ENCODE measurements around the gene ARFRP1. TPM values are rescaled to one million over a fixed set of nuclear protein-coding genes. Genes with fewer than 3 reads are reported as not detected.
"Not testable (repeated sequence)": the region's sequence is repeated elsewhere in the genome, so short reads cannot be mapped to it uniquely, and the experiment has no call there.

ARFRP1 gene
- total RNA-seq, 1 experiment from 2014 or later, result 36.7 TPM

DNA sequence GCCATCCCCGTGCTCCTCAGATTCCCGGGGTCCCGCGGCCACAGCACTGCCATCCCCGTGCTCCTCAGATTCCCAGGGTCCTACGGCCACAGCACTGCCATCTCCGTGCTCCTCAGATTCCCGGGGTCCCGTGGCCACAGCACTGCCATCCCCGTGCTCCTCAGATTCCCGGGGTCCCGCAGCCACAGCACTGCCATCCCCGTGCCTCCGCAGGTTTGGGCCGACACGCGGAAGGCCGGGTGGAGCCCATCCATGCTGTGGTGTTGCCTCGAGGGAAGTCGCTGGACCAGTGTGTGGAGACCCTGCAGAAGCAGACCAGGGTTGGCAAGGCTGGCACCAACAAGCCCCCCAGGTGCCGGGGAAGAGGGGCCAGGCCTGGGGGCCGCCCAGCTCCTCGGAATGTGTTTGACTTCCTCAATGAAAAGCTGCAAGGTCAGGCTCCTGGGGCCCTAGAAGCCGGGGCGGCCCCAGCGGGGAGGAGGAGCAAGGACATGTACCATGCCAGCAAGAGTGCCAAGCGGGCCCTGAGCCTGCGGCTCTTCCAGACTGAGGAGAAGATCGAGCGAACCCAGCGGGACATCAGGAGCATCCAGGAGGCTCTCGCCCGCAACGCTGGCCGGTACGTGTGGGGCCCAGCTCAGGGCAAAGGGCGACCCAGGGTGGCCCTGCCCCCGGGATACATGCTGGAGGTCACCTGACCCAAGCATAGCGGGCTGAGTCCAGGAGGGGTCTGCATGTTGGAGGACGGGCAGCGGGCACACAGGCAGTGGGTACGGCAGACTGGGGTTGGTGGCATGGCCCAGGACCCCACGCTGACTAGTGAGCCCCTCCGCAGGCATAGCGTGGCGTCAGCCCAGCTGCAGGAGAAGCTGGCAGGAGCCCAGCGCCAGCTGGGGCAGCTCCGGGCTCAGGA lies 27.4 kb upstream of the ARFRP1 start:
- in situ Hi-C loops (cut with HindIII; ENCODE audit: low sequenced_read_pairs), result no loop called here
- no peak for DNase-seq (ENCODE audit: low spot score)

DNA sequence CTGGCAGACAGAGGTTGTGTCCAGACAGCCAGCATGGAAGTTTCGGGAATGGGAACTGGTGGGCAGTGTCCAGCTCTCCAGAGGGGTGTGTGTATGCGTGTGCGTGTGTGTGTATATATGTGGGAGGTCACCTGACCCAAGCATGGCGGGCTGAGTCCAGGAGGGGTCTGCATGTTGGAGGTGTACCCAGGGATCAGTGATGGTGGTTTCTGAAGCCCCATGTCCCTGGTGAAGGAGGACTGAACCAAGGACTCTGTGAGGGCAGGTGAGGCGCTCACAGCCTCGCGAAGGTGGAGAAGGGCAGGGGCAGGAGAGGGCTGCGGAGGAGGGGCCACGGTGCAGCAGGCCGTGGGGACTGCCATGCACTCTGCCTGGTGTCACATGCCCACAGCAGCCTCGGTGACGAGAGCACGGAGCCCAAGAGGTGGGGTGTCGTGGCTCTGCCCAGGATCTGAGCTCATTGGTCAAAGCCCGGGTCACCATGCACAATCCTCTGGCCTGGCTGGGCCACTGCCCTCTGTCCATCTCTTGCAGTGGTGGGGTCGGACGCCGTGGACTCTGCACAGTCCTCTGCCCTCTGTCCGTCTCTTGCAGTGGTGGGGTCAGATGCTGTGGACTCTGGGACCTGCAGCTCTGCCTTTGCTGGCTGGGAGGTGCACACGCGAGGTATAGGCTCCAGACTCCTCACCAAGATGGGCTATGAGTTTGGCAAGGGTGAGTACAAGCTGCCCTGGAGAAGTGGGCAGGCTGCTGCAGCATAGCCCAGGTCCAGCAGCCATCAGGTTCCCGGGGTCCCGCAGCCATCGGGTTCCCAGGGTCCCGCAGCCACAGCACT lies 26.6 kb upstream of the ARFRP1 start:
- no peak for DNase-seq (ENCODE audit: low spot score)
- in situ Hi-C loops (cut with HindIII; ENCODE audit: low sequenced_read_pairs), result no loop called here

DNA sequence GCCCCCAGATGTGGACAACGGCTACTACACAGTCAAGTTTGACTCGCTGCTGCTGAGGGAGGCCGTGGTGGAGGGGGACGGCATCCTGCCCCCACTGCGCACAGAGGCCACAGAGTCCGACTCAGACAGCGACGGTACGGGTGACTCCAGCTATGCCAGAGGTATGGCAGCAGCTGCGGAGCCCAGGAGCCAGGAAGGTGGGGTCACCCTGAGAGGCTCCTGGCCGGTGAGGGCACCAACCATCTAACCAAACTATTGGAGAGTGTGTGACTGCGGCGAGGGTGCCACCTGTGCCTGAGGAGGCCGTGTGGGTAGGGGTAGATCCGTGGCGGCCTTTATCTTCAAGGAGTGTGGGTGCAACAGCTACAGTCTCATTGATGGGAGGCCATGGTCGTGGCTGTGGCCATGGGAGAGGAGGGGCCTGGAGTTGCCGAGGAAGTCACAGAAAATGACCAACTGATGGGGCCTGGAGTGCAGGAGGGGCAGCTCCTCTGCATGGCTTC lies 25.9 kb upstream of the ARFRP1 start:
- in situ Hi-C loops (cut with HindIII; ENCODE audit: low sequenced_read_pairs), result no loop called here
- DNase-seq (ENCODE audit: low spot score), result no peak

DNA sequence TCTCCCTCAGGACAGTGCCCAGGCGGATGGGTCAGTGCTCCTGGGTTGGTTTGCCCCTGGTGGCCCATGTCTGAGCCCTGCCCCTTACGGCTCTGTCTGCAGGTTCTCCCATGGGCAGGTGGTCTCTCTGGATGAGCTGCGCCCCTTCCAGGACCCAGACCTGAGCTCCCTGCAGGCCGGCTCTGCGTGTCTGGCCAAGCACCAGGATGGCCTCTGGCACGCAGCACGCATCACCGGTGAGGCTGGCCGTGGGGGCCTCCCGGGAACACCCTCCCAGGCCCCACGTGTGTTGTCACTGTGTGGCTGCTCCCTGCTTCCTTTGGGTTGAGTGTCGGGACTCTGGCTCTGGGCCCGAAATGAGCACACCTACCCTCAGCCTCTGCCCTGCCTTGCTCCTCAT lies 25.3 kb upstream of the ARFRP1 start:
- in situ Hi-C loops (cut with HindIII; ENCODE audit: low sequenced_read_pairs), result no loop called here
- DNase-seq (ENCODE audit: low spot score), result no peak

DNA sequence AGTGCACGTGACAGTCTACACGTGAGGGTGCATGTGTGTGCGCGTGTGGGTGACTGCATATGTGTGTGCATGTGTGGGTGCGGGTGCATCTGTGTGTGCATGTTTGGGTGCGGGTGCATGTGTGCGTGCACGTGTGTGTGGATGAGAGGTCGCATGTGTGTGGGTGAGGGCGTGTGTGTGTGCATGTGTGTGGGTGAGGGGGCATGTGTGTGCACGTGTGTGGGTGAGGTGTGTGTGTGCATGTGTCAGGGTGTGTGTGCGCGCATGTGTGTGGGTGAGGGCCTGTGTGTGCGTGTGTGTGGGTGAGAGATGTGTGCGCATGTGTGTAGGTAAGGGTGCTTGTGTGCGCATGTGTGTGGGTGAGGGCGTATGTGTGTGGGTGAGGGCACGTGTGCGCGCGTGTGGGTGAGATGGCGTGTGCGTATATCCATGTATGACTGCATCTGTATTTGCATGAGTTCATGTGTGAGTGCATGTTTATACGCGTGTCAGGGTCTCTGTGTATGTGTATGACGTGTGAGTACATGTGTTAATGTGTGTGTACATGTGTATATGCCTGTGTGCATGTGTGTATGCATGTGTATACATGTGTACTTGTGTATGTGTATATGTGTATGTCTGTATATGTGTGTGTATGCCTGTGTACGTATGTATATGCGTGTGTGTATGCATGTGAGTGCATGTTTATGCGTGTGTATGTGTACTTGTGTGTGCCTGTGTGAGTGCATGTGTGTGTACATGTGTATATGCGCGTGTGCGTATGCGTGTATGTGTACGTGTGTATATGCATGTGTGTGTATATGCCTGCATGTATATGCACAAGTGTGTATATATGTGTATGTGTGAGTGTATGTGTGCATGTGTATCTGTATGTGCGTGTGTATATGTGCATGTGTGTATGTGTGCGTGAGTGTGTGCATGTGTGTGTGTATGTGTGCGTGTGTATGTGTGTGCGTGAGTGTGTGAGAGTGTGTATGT lies 24.6 kb upstream of the ARFRP1 start:
- in situ Hi-C loops (cut with HindIII; ENCODE audit: low sequenced_read_pairs), result no loop called here

DNA sequence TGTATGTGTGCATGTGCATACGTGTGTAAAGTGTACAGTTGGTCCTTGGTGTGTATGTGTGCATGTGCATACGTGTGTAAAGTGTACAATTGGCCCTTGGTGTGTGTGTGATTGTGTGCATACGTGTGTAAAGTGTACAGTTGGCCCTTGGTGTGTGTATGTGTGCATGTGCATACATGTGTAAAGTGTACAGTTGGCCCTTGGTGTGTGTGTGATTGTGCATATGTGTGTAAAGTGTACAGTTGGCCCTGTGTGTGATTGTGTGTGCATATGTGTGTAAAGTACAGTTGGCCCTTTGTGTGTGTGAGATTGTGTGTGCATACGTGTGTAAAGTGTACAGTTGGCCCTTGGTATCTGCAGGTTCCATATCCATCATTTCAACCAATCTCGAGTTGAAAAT lies 23.6 kb upstream of the ARFRP1 start:
- in situ Hi-C loops (cut with HindIII; ENCODE audit: low sequenced_read_pairs), result no loop called here
- DNase-seq (ENCODE audit: low spot score), result no peak

More for the DNA sequence above, 24.6 kb upstream of the ARFRP1 start:
- no peak for DNase-seq (ENCODE audit: low spot score)

DNA sequence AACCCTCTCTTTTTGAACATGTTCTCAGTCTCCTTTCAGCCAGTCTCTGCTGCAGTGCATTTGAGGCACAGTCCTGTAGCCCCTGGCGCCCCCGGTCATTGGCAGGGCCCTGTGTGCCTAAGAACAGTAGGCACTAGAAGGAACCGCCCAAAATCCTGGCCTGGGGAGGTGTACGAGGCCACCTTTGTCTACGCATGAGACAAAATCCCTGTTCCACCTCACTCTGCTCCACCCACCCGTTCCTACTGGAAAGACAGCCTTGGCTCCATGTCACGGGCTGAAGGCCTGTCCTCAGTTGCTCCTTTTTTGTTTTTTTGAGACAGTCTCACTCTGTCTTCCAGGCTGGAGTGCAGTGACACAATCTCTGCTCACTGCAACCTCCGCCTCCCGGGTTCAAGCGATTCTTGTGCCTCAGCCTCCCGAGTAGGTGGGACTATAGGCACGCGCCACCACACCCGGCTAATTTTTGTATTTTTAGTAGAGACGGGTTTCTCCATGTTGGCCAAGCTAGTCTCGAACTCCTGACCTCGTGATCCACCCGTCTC lies 22.5 kb upstream of the ARFRP1 start:
- in situ Hi-C loops (cut with HindIII; ENCODE audit: low sequenced_read_pairs); DNase-seq (ENCODE audit: low spot score): not testable (repeated sequence)

DNA sequence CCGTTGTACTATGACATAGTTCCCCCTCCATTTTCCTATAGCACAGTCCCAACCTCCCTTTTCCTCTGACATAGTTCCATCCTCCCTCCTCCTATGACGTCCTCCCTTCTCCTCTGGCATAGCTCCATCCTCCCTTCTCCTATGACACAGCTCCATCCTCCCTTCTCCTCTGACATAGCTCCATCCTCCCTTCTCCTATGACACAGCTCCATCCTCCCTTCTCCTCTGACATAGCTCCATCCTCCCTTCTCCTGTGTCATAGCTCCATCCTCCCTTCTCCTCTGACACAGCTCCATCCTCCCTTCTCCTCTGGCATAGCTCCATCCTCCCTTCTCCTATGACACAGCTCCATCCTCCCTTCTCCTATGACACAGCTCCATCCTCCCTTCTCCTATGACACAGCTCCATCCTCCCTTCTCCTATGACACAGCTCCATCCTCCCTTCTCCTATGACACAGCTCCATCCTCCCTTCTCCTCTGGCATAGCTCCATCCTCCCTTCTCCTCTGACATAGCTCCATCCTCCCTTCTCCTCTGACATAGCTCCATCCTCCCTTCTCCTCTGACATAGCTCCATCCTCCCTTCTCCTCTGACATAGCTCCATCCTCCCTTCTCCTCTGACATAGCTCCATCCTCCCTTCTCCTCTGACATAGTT lies 15.3 kb upstream of the ARFRP1 start:
- in situ Hi-C loops (cut with HindIII; ENCODE audit: low sequenced_read_pairs), result loop anchor here (10.0 kb wide), 1 partner anchor 62 kb away; no protein-coding TSS in a partner anchor
- DNase-seq (ENCODE audit: low spot score), result not testable (repeated sequence)

DNA sequence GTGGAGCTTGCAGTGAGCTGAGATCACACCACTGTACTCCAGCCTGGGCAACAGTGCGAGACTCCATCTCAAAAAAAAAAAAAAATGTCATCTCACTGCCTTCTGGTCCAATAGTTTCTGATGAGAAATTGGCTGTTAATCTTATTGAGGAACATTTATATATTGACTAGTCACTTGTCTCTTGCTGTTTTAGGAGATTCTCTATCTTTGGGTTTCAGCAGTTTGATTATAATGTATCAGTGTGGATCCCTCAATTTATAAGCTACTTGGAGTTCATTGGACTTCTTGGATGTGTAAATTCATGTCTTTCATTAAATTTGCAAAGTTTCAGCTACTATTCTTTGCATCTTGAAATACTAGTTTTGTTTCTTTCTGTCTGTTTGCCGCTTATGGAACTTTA lies 11.2 kb upstream of the ARFRP1 start:
- in situ Hi-C loops (cut with HindIII; ENCODE audit: low sequenced_read_pairs), result no loop called here
- DNase-seq (ENCODE audit: low spot score), result no peak

DNA sequence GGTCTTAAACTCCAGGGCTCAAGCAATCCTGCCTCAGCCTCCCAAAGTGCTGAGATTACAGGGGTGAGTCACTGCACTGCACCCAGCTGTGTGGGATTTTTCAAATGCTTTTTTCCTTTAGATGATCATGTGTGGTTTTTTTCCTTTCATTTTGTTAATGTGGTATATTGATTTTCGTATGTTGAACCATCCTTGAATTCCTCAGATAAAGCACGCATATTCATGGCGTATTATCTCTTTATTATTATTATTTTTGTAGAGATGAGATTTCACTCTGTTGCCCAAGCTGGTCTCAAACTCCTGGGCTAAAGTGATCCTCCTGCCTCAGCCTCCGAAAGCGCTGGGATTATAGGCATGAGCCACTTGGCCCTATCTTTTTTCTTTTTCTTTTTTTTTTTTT lies 7.1 kb upstream of the ARFRP1 start:
- in situ Hi-C loops (cut with HindIII; ENCODE audit: low sequenced_read_pairs), result no loop called here
- DNase-seq (ENCODE audit: low spot score), result no peak

DNA sequence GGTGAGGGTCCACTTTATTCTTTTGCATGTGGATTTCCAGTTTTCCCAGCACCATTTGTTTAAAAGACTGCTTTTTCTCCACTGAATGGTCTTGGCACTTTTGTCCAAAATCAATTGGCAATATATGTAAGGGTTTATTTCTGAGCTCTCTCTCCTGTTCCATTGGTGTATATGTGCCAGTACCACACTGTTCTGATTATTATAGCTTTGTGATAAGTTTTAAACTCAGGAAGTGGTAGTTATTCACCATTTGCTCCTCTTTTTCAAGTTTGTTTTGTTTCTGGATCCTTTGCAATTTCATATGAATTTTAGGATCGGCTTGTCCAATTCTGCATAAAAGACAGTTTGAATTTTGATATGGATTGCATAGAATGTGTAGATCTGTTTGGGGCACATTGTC lies 4.4 kb upstream of the ARFRP1 start:
- DNase-seq (ENCODE audit: low spot score), result no peak
- in situ Hi-C loops (cut with HindIII; ENCODE audit: low sequenced_read_pairs), result no loop called here

DNA sequence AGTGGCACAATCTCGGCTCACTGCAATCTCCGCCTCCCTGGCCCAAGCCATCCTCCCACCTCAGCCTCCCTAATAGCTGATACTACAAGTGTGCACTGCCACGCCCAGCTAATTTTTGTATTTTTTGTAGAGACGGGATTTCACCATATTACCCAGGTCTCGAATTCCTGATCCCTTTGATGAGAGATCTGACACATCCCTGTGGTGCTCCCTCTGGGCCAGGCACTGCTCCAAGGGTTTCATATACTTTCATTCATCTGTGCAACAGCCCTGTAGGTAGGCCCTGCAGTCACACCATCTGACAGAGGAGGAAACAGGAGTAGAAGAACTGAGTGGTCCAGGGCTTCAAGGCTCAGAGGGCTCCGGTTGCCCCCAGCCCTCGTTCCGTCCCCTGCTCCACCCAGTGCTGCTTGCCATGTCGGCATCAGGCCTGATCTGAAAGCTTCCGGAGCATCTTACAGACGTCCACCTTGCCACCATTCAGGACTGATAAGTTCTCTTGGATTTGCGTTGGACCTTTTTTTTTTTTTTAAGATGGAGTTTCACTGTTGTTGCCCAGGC lies 3.4 kb upstream of the ARFRP1 start:
- in situ Hi-C loops (cut with HindIII; ENCODE audit: low sequenced_read_pairs), result no loop called here
- DNase-seq (ENCODE audit: low spot score), result no peak

DNA sequence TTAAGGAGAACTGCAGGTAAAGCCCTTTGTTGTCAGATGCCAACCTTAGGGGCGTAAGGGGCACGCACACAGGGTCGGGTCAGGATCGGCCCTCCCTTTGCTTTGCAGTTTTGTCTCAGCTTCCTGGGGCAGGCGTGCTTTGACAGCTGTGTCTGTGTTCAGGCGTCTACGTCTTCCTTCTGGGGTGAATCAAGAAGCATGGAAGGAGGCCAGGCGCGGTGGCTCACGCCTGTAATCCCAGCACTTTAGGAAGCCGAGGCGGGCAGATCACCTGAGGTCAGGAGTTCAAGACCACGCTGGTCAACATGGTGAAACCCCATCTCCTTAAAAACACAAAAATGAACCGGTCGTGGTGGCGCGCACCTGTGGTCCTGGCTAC lies 1.4 kb upstream of the ARFRP1 start:
- in situ Hi-C loops (cut with HindIII; ENCODE audit: low sequenced_read_pairs), result no loop called here
- DNase-seq (ENCODE audit: low spot score), result no peak

DNA sequence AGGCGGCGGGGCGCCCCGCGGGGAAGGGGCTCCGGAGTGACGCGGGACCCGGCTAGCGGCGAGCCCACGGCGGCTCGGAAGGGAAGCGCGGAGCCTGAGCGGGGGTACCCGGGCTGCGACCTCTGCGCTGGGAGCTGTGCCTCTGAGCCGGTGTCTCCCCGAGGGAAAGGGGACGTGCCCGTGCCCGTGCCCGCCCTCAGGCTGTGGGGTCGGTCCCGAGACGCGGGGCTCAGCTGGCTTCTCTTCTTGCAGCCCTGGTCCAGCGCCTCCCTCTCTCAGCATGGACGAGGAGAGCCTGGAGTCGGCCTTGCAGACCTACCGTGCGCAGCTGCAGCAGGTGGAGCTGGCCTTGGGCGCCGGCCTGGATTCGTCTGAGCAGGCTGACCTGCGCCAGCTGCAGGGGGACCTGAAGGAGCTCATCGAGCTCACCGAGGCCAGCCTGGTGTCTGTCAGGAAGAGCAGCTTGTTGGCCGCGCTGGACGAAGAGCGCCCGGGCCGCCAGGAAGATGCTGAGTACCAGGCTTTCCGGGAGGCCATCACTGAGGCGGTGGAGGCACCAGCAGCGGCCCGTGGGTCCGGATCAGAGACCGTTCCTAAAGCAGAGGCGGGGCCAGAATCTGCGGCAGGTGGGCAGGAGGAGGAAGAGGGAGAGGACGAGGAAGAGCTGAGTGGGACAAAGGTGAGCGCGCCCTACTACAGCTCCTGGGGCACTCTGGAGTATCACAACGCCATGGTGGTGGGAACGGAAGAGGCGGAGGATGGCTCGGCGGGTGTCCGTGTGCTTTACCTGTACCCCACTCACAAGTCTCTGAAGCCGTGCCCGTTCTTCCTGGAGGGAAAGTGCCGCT lies 749 bp upstream of the ARFRP1 start:
- in situ Hi-C loops (cut with HindIII; ENCODE audit: low sequenced_read_pairs), result no loop called here
- DNase-seq (ENCODE audit: low spot score), result peak; percentile 30

DNA sequence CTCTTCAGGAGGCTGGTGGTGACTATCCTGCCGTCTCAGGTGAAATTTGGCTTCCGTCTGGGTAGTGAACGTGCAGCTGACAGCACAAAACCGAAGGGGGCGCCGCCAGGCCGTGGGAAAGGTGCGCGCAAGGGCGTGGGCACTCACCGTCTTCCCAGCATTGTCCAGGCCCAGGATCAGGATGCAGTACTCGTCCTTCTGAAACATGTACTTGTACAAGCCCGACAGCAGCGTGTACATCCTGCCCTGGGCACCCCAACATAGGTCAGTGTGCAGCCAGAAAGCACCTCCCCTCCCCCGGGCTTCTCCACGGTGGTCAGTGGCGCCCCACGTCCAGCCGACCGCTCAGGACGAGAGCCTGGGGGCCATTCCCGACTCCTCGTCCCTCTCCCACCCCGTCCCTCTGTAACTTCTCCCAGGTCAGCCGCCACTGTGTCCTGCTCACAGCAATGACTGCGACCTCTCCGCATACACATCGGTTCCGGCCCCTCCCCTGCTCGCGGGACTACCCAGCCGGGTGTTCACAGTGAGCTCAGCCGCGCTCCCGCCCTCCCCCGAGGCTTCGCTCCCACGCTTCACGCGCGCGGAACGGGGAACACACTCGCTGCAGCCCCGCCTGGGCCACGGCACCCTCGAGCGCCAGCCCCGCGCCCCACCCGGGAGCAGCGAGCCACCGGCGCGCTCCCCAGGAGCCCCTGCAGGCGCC lies 771 bp downstream of the ARFRP1 start:
- peak; percentile 27 for DNase-seq (ENCODE audit: low spot score)
- in situ Hi-C loops (cut with HindIII; ENCODE audit: low sequenced_read_pairs), result no loop called here

DNA sequence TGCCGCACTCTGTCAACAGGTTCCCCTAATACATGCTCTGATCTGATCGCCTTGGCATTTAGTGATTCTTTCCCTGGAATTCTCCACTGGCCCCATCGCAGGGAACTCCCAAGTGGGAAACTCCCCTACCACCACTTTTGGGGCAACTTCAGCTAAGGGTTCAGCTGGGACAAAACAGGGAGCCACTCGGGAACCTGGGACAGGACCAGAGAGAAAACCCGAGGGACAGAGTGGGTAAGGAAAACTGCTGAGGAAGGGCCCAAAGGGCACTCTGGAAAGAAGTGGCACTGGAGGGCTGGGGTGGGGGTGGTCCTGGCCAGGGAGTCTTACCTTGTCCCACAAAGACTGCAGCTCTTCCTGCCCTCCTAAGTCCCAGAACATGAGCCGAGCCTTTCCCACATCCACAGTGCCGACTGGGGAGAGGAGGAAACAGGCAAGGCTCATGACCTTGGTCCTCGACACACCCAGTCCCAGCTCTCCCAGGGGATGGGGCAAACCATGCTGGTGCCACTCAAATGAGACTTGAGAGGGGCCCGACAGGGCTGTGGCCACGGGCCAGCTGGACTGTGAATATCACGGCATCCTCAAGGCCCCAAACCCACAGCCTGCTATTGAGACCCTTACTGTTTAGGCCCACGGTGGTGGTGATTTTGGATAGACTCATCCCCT lies 1.6 kb downstream of the ARFRP1 start:
- in situ Hi-C loops (cut with HindIII; ENCODE audit: low sequenced_read_pairs), result no loop called here

More for the DNA sequence above, 1.6 kb downstream of the ARFRP1 start:
- DNase-seq (ENCODE audit: low spot score), result no peak
